ENCODE results near the gene SETD4. TPM values are rescaled to one million over a fixed set of nuclear protein-coding genes. Genes with fewer than 3 reads are reported as not detected.

Gene SETD4
- total RNA-seq, 1 experiment from 2014 or later = 12.5 TPM

DNA sequence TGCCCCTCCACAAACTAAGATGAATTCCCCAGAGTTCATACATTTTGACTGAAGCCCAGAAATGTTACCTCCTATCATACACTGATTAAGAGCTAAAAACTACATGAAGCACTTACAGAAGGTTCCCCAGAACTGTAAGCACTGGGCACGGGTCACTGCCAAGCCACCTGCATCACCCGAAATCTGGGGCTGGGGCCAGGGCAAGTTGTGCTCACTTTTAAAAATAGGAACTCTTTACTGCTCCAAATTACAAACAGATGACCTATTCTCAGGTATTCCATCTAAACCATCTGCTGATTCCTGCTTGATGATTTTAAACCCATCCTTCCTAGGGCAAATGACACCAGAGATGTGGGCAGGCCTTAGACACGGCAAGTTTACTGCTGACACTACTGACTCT lies 4.8 kb downstream of the SETD4 start:
- Histone ChIP-seq H3K27ac (ENCODE audit: low read length) (no peak overlapping the region), H3K4me3 (ENCODE audit: low read length) (no peak overlapping the region), H3K9ac (ENCODE audit: low read length) (no peak overlapping the region), H3K4me1 (ENCODE audit: insufficient read depth, low read length) (peaks cover 16% of the 10 kb centered on the region), H3K4me2 (ENCODE audit: low read length) (no peak overlapping the region), H2AFZ (ENCODE audit: low read length) (no peak overlapping the region), H3F3A (ENCODE audit: low read length, unreplicated experiment) (no peaks in the 10 kb centered on the region), H3K9me2 (replicated peaks; ENCODE audit: low read length) (no peaks in the 10 kb centered on the region), H3K36me3 (ENCODE audit: low read depth, low read length) (peaks cover 51% of the 10 kb centered on the region), H4K20me1 (ENCODE audit: low read length) (no peaks in the 10 kb centered on the region), H3K9me3 (ENCODE audit: low read length) (no peaks in the 10 kb centered on the region), H3K79me2 (ENCODE audit: low read length) (peaks cover 37% of the 10 kb centered on the region), H3K27me3 (ENCODE audit: low read length) (no peaks in the 10 kb centered on the region)
- CTCF ChIA-PET = no interaction called here
- intact Hi-C loops (cut with micrococcal nuclease) = no loop called here
- no peak for ATAC-seq
- POLR2A ChIA-PET (ENCODE audit: unreplicated experiment) = interaction anchor here (0.5 kb wide), 1 partner anchor 14 kb away, joined by 3 read pairs; no protein-coding TSS in a partner anchor
- no TSS peak for BruUV-seq (replicated peaks)
- no peak for DNase-seq
- TF ChIP-seq EZH2 (IDR thresholded peaks at IDR 0.05; ENCODE audit: low read length, unreplicated experiment) (no peak), EZH2phosphoT487 (IDR thresholded peaks at IDR 0.05; ENCODE audit: borderline replicate concordance, low read length) (no peak)
- TF ChIP-seq, protein P1, sequence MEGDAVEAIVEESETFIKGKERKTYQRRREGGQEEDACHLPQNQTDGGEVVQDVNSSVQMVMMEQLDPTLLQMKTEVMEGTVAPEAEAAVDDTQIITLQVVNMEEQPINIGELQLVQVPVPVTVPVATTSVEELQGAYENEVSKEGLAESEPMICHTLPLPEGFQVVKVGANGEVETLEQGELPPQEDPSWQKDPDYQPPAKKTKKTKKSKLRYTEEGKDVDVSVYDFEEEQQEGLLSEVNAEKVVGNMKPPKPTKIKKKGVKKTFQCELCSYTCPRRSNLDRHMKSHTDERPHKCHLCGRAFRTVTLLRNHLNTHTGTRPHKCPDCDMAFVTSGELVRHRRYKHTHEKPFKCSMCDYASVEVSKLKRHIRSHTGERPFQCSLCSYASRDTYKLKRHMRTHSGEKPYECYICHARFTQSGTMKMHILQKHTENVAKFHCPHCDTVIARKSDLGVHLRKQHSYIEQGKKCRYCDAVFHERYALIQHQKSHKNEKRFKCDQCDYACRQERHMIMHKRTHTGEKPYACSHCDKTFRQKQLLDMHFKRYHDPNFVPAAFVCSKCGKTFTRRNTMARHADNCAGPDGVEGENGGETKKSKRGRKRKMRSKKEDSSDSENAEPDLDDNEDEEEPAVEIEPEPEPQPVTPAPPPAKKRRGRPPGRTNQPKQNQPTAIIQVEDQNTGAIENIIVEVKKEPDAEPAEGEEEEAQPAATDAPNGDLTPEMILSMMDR (conservative IDR thresholded peaks at IDR 0.05; ENCODE audit: low read depth, low read length) = no peak

DNA sequence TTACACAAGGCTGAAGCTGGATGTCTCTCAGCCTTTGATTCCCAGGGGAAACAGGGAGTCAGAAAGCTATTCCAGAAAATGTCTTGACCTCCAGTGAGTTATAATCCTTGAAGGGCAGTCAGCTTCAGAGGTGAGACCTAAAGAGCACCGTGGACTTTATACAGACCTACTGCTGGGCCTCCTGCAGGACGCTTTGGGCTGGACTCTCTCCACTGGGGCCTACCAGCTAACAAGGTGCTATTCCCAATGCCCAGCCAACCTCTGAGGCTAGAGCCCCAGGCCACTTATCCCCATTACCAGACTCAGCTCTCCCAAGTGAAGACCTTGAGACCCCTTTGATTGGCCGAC lies 6.6 kb downstream of the SETD4 start:
- H3K4me3 ChIP-seq (ENCODE audit: low read length) = no peak overlapping the region
- H3K36me3 ChIP-seq (ENCODE audit: low read depth, low read length) = peaks cover 53% of the 10 kb centered on the region
- H3F3A ChIP-seq (ENCODE audit: low read length, unreplicated experiment) = no peaks in the 10 kb centered on the region
- no peak overlapping the region for H2AFZ ChIP-seq (ENCODE audit: low read length)
- ATAC-seq = no peak
- no peaks in the 10 kb centered on the region for H3K27me3 ChIP-seq (ENCODE audit: low read length)
- H3K27ac ChIP-seq (ENCODE audit: low read length) = no peak overlapping the region
- H3K4me2 ChIP-seq (ENCODE audit: low read length) = no peak overlapping the region
- intact Hi-C loops (cut with micrococcal nuclease) = no loop called here
- ChIA-PET CTCF (no interaction called here), POLR2A (ENCODE audit: unreplicated experiment) (no interaction called here)
- no peak for DNase-seq
- H3K4me1 ChIP-seq (ENCODE audit: insufficient read depth, low read length) = peaks cover 12% of the 10 kb centered on the region
- peaks cover 27% of the 10 kb centered on the region for H3K79me2 ChIP-seq (ENCODE audit: low read length)
- no peaks in the 10 kb centered on the region for H3K9me3 ChIP-seq (ENCODE audit: low read length)
- BruUV-seq (replicated peaks) = no TSS peak
- H3K9ac ChIP-seq (ENCODE audit: low read length) = no peak overlapping the region
- TF ChIP-seq, protein P1 (conservative IDR thresholded peaks at IDR 0.05; ENCODE audit: low read depth, low read length) = no peak
- TF ChIP-seq EZH2 (IDR thresholded peaks at IDR 0.05; ENCODE audit: low read length, unreplicated experiment) (no peak), EZH2phosphoT487 (IDR thresholded peaks at IDR 0.05; ENCODE audit: borderline replicate concordance, low read length) (no peak)
- H3K9me2 ChIP-seq (replicated peaks; ENCODE audit: low read length) = no peaks in the 10 kb centered on the region
- H4K20me1 ChIP-seq (ENCODE audit: low read length) = no peaks in the 10 kb centered on the region

DNA sequence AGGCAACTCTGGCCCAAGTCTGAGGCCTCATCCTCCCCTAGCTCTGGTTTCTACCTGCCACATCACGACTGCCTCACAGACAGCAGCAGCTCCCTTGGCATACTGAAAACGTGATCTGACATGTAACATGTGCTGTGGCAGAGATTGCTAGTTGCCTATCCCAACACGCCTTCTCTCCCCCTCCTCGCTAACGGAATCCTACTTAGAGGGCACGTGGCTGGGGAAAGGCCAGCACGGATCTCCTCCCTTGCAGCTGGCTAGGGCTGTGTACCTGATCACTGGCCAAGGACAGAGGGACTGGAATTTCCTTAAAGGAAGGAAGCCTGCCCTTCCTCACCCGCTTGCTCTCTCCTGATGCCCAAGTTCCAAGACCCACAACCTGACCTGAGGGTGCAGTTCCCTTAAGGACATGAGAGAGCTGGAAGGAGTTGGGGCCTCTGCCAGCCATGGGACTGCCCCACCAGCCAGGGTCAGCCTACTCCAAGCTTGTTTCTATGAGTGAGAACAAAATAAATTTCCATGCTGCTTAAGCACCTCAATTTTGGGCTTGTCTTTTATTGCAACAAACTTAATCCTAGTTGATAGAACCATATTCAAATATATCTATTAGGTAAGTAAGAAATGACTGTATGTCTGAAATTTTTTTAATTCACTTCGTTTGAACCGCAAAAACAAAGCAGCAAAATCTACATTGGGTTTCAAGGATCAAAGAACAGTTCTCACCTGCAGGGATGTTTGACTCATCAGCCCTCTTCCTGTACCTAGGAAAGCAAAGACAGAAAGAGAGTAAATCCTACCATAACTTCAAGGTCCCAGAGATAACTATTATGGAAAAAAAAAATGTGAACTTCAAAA lies 7.2 kb downstream of the SETD4 start:
- H2AFZ ChIP-seq (ENCODE audit: low read length) = no peak overlapping the region
- no peak overlapping the region for H3K4me2 ChIP-seq (ENCODE audit: low read length)
- ChIA-PET CTCF (no interaction called here), POLR2A (ENCODE audit: unreplicated experiment) (no interaction called here)
- H4K20me1 ChIP-seq (ENCODE audit: low read length) = no peaks in the 10 kb centered on the region
- H3K36me3 ChIP-seq (ENCODE audit: low read depth, low read length) = peaks cover 52% of the 10 kb centered on the region
- intact Hi-C loops (cut with micrococcal nuclease) = no loop called here
- no peak for DNase-seq
- H3F3A ChIP-seq (ENCODE audit: low read length, unreplicated experiment) = no peaks in the 10 kb centered on the region
- no peaks in the 10 kb centered on the region for H3K9me2 ChIP-seq (replicated peaks; ENCODE audit: low read length)
- peaks cover 7% of the 10 kb centered on the region; the same call in 1 of the 2 replicates for H3K4me1 ChIP-seq (ENCODE audit: insufficient read depth, low read length)
- no peak for ATAC-seq
- H3K4me3 ChIP-seq (ENCODE audit: low read length) = no peak overlapping the region
- peaks cover 21% of the 10 kb centered on the region for H3K79me2 ChIP-seq (ENCODE audit: low read length)
- H3K27ac ChIP-seq (ENCODE audit: low read length) = no peak overlapping the region
- TF ChIP-seq EZH2phosphoT487 (IDR thresholded peaks at IDR 0.05; ENCODE audit: borderline replicate concordance, low read length) (no peak), EZH2 (IDR thresholded peaks at IDR 0.05; ENCODE audit: low read length, unreplicated experiment) (no peak)
- TF ChIP-seq, protein P1 (conservative IDR thresholded peaks at IDR 0.05; ENCODE audit: low read depth, low read length) = no peak
- no TSS peak for BruUV-seq (replicated peaks)
- H3K9ac ChIP-seq (ENCODE audit: low read length) = no peak overlapping the region
- no peaks in the 10 kb centered on the region for H3K27me3 ChIP-seq (ENCODE audit: low read length)
- no peaks in the 10 kb centered on the region for H3K9me3 ChIP-seq (ENCODE audit: low read length)
